Astrocyte (in vitro differentiated cells and primary cell): ENCODE measurements around the gene RBBP8NL. TPM values are rescaled to one million over a fixed set of nuclear protein-coding genes. Genes with fewer than 3 reads are reported as not detected.

ENCODE experiments used
- DNase-seq: peaks from one replicate; pipeline ENCODE4 v3.0.0-alpha.2; 2010; ENCODE audit warnings: low read depth
- FAIRE-seq: peaks from 2 replicates; lab custom pipeline; 2011; peaks lifted over from hg19 to GRCh38; lab: Jason Lieb, UNC
- H2AFZ ChIP-seq: 2 replicates; pipeline ENCODE4 v1.6.0; 2012; ENCODE audit warnings: low read depth, low read length, inconsistent platforms
- H3K27ac ChIP-seq: 2 replicates; pipeline ENCODE4 v1.5.1; 2011; ENCODE audit warnings: low read depth, low read length, inconsistent platforms
- H3K27me3 ChIP-seq: 2 replicates; pipeline ENCODE4 v1.6.0; 2011; ENCODE audit warnings: low read length, inconsistent platforms; ENCODE audit not compliant: insufficient read depth
- H3K36me3 ChIP-seq: 2 replicates; pipeline ENCODE4 v1.5.1; 2011; ENCODE audit warnings: low read length, inconsistent platforms; ENCODE audit not compliant: insufficient read depth
- H3K4me1 ChIP-seq: 2 replicates; pipeline ENCODE4 v1.5.1; 2011; ENCODE audit warnings: low read length, inconsistent platforms; ENCODE audit not compliant: insufficient read depth
- H3K4me2 ChIP-seq: 2 replicates; pipeline ENCODE4 v1.6.0; 2012; ENCODE audit warnings: low read length, inconsistent platforms
- H3K4me3 ChIP-seq: 2 replicates; pipeline ENCODE4 v1.5.1; 2011; ENCODE audit warnings: low read depth, mild to moderate bottlenecking, low read length, inconsistent platforms; ENCODE audit not compliant: insufficient read depth
- H3K79me2 ChIP-seq: 2 replicates; pipeline ENCODE4 v1.6.0; 2012; ENCODE audit warnings: mild to moderate bottlenecking, low read length, inconsistent platforms; ENCODE audit not compliant: insufficient read depth
- H3K9ac ChIP-seq: 2 replicates; pipeline ENCODE4 v1.6.0; 2012; ENCODE audit warnings: mild to moderate bottlenecking, low read length, inconsistent platforms
- H3K9me3 ChIP-seq: 2 replicates; pipeline ENCODE4 v1.5.1; 2012; ENCODE audit warnings: low read depth, mild to moderate bottlenecking, low read length, inconsistent platforms; ENCODE audit not compliant: insufficient read depth
- H4K20me1 ChIP-seq: 2 replicates; pipeline ENCODE4 v1.6.0; 2012; ENCODE audit warnings: low read length, inconsistent platforms; ENCODE audit not compliant: insufficient read depth
- H3K27ac Mint-ChIP-seq: one replicate; pipeline ENCODE4 v1.8.0; 2021; ENCODE audit warnings: mild to moderate bottlenecking, mixed read lengths; ENCODE audit not compliant: unreplicated experiment
- H3K27me3 Mint-ChIP-seq: one replicate; pipeline ENCODE4 v1.8.0; 2021; ENCODE audit warnings: low read depth, mixed read lengths; ENCODE audit not compliant: unreplicated experiment
- H3K36me3 Mint-ChIP-seq: one replicate; pipeline ENCODE4 v1.8.0; 2021; ENCODE audit warnings: low read depth, mixed read lengths; ENCODE audit not compliant: unreplicated experiment
- H3K4me1 Mint-ChIP-seq: one replicate; pipeline ENCODE4 v1.8.0; 2021; ENCODE audit warnings: low read depth, mixed read lengths; ENCODE audit not compliant: unreplicated experiment
- H3K4me3 Mint-ChIP-seq: one replicate; pipeline ENCODE4 v1.8.0; 2021; ENCODE audit warnings: mild to moderate bottlenecking, moderate library complexity, mixed read lengths; ENCODE audit not compliant: unreplicated experiment
- H3K9me3 Mint-ChIP-seq: one replicate; pipeline ENCODE4 v1.8.0; 2021; ENCODE audit warnings: mild to moderate bottlenecking, mixed read lengths; ENCODE audit not compliant: unreplicated experiment
- EZH2 ChIP-seq: IDR thresholded peaks from 2 replicates; pipeline ENCODE4 v1.6.1; 2012; ENCODE audit warnings: mild to moderate bottlenecking, low read length, inconsistent platforms; ENCODE audit not compliant: insufficient read depth
- total RNA-seq: library from RNA; stranded (reverse); gene quantifications from 2 replicates; pipeline ENCODE4 v1.2.1, GENCODE V29; 2021
- TF ChIP-seq, protein P1 (sequence below): IDR thresholded peaks from 2 replicates; pipeline ENCODE4 v1.5.1; 2011; ENCODE audit warnings: low read depth, mild to moderate bottlenecking, inconsistent platforms, low read length, moderate library complexity; ENCODE audit not compliant: insufficient read depth

Gene RBBP8NL
- total RNA-seq, 1 donor from 2014 or later, result 0.14 TPM

DNA sequence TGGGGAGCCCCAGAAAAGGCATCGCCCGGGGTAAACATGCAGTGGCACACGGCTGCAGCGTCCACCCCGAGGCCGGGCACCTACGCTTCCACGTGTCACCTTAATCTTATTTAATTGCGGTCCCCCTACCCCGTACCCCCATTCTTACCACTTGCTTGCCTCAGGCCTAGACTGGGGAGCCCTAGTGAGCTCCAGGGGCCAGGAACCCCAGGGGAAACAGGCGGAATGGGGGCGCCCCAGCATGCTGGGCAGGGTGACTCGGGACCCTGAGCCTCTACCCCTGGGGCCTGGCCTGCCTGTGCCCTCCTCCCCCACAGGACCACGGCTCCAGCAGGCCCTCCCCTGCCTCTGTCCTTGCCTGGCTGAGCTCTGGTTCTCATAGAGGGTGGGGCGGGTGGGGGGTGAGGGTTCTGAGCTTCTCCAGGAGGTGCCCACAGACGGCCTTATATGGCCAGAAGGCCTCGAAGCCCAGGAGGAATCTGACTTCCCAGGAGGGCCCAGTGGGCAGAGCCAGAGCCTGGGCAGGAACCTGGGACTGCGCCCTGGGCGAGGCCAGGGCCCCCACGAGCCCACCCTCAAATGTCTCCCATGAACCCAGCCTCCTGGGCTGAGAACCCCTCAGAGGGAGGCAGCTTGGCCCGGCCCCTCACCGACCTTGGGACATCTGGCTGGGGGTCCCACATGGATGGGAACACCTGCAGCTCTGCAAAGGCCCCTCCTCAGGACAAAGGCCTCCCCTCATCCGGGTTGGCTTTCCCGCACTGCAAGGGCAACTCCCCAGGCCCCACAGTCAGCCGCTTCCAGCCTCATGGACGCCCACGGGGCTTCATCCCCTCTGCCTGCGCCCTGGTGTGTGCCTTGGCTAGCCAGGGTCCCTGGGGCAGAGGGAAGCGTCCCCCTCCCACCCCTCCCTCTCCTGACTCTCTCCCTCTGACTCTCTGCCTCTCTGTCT, 55.0 kb downstream of the RBBP8NL start:
- Histone ChIP-seq H3K9ac (no peak overlapping the region), H3K4me3 (no peak overlapping the region), H3K9me3 (no peaks in the 10 kb centered on the region), H3K4me2 (no peak overlapping the region), H3K36me3 (no peaks in the 10 kb centered on the region), H4K20me1 (peaks cover 32% of the 10 kb centered on the region), H3K27ac (no peak overlapping the region), H3K4me1 (peaks cover 48% of the 10 kb centered on the region), H3K79me2 (no peaks in the 10 kb centered on the region), H3K27me3 (peaks cover 3% of the 10 kb centered on the region), H2AFZ (no peak overlapping the region)
- no peak for TF ChIP-seq EZH2
- TF ChIP-seq, protein P1, sequence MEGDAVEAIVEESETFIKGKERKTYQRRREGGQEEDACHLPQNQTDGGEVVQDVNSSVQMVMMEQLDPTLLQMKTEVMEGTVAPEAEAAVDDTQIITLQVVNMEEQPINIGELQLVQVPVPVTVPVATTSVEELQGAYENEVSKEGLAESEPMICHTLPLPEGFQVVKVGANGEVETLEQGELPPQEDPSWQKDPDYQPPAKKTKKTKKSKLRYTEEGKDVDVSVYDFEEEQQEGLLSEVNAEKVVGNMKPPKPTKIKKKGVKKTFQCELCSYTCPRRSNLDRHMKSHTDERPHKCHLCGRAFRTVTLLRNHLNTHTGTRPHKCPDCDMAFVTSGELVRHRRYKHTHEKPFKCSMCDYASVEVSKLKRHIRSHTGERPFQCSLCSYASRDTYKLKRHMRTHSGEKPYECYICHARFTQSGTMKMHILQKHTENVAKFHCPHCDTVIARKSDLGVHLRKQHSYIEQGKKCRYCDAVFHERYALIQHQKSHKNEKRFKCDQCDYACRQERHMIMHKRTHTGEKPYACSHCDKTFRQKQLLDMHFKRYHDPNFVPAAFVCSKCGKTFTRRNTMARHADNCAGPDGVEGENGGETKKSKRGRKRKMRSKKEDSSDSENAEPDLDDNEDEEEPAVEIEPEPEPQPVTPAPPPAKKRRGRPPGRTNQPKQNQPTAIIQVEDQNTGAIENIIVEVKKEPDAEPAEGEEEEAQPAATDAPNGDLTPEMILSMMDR, result no peak
- FAIRE-seq (no peak), DNase-seq (no peak)
- Mint-ChIP-seq H3K4me1 (peaks cover 32% of the 10 kb centered on the region), H3K36me3 (no peaks in the 10 kb centered on the region), H3K9me3 (no peaks in the 10 kb centered on the region), H3K4me3 (no peak overlapping the region), H3K27me3 (no peaks in the 10 kb centered on the region), H3K27ac (peak overlapping the region; percentile 21)

- no peak overlapping the region for H2AFZ ChIP-seq
- peaks cover 45% of the 10 kb centered on the region for H3K4me1 ChIP-seq
- Mint-ChIP-seq H3K4me1 (peaks cover 25% of the 10 kb centered on the region), H3K36me3 (no peaks in the 10 kb centered on the region), H3K4me3 (no peak overlapping the region), H3K27me3 (no peaks in the 10 kb centered on the region), H3K27ac (no peak overlapping the region), H3K9me3 (no peaks in the 10 kb centered on the region)
- TF ChIP-seq, protein P1, result no peak
- TF ChIP-seq EZH2, result no peak
- H3K27ac ChIP-seq, result no peak overlapping the region
- H3K4me2 ChIP-seq, result no peak overlapping the region
- no peak for FAIRE-seq
- H3K4me3 ChIP-seq, result no peak overlapping the region
- H3K79me2 ChIP-seq, result no peaks in the 10 kb centered on the region
- no peak for DNase-seq
- H3K27me3 ChIP-seq, result peaks cover 3% of the 10 kb centered on the region
- H3K36me3 ChIP-seq, result no peaks in the 10 kb centered on the region
- H4K20me1 ChIP-seq, result peaks cover 25% of the 10 kb centered on the region
- H3K9me3 ChIP-seq, result no peaks in the 10 kb centered on the region
- H3K9ac ChIP-seq, result no peak overlapping the region
Measured at GRCh38 chr20:62371588-62372041, 55.7 kb downstream of the RBBP8NL start.
